Stimulated activated CD4-positive, alpha-beta T cell treated with anti-CD3 and anti-CD28 coated beads, Interleukin-2, amount 100 ng/mL, for 48 hours (primary cell): Measurements from ENCODE around the gene SLC35F3.

ENCODE experiments used
- DNase-seq, 2 donors: peaks; one replicate each; pipeline ENCODE4 v3.0.0-alpha.2; 2020

SLC35F3 gene

GRCh38 chr1:234062166-234062565, 157.7 kb downstream of the SLC35F3 start:
- no peak for DNase-seq

GRCh38 chr1:234065794-234066447, 161.4 kb downstream of the SLC35F3 start:
- DNase-seq, result peak; percentile 68 to 75

GRCh38 chr1:234067581-234068337, 163.3 kb downstream of the SLC35F3 start:
- no peak for DNase-seq

- no peak for DNase-seq
Observed at GRCh38 chr1:234069760-234070159, 165.3 kb downstream of the SLC35F3 start.

DNA sequence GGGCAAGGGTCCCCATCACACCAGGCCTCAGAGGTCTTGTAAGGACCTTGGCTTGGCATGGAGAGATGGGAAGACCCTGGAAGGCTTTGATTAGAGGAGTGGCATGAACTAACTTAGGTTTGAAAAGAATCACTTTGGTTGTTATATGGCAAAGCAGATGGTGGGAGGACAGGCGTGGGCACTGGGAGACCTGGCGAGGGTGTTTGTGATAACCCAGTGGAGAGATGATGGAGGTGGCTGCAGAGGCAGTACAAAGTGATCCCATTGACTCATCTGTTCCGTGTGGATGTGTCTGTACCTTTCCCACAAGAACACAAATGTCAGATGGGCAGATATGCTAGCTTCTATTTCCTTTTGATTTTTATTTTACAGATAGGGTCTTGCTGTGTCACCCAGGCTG, 168.3 kb downstream of the SLC35F3 start:
- no peak for DNase-seq

GRCh38 chr1:234078143-234078542, 173.7 kb downstream of the SLC35F3 start:
- DNase-seq, result no peak

DNA sequence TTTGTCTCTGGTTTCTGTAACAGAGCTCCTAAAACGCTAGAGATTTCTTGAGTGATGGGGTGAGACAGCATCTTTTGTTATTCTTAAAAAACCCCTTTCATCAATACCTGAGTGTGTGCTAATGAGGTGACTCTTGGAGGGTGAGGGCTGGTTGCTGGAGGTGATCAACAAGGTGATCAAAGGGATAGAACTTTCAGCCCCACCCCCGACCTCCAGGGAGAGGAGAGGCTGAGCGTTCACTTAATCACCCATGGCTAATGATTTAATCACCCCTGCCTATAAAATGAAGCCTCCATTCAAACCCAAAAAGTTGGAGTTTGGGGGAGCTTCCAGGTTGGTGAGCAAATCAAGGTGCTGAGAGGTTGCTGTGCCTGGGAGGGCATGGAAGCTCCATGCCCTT, 175.4 kb downstream of the SLC35F3 start:
- DNase-seq, result no peak

GRCh38 chr1:234083460-234083859, 179.0 kb downstream of the SLC35F3 start:
- no peak for DNase-seq

GRCh38 chr1:234089396-234089795, 184.9 kb downstream of the SLC35F3 start:
- no peak for DNase-seq

GRCh38 chr1:234090212-234091064, 186.0 kb downstream of the SLC35F3 start:
- DNase-seq, result no peak

GRCh38 chr1:234091065-234091401, 186.6 kb downstream of the SLC35F3 start:
- no peak for DNase-seq

DNA sequence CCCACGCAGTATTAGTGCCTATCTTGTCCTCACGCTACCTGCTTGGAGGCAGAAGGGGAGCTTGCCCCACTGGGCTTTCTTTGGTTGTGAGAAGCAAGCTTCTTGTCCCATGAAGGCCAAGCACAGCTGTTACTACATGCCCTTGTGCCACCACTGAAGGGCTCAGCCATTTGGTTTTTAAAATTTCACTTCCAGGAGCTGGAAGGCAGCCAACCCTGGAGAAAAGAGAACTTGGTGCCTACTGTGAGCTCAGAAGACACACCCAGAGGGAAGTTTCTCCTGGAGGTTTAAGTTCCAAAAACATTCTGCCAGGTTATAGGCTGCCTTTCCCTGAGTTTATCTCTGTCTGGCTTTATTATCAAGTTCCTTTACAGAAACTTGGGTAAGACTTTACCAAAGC, 187.4 kb downstream of the SLC35F3 start:
- DNase-seq, result no peak

DNA sequence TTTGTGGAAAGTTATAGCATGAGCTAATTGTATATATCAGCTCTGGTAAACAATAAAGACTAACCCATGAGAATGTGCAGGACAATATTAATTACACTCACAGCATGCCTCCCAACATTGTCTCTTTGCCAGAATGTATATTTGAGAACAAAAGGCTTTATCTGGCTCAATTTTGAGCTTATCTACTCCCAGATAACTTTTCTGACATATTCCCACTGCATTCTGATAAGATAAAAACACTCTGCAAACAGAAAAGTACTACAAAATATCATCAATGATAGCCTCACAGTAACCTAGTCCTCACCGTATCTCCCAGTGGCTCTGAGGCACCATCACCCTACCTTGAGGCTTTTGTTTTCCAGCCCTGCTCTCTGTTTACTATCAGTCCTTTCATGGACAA, 188.6 kb downstream of the SLC35F3 start:
- DNase-seq, result no peak

DNA sequence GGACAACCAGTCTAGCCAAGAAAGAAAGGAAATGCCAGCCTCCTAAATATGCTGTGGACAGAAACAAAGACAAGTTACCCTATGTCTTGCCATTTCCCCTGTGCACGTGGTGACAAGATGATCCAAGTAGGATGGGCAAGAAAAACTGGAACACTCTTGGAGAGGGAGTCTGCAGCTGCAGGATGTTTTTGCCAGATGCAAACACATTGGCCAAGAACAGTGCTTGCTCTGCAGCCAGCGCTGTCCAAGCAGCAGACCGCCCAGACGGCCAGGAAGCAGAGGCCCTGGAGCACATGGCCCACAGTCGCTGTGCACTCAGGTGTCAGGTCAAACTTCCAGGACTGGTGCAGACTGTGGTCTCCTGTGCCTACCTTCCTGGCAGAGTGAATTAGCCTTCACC, 189.3 kb downstream of the SLC35F3 start:
- no peak for DNase-seq

- no peak for DNase-seq
Observed at GRCh38 chr1:234094172-234094571, 189.7 kb downstream of the SLC35F3 start.

DNA sequence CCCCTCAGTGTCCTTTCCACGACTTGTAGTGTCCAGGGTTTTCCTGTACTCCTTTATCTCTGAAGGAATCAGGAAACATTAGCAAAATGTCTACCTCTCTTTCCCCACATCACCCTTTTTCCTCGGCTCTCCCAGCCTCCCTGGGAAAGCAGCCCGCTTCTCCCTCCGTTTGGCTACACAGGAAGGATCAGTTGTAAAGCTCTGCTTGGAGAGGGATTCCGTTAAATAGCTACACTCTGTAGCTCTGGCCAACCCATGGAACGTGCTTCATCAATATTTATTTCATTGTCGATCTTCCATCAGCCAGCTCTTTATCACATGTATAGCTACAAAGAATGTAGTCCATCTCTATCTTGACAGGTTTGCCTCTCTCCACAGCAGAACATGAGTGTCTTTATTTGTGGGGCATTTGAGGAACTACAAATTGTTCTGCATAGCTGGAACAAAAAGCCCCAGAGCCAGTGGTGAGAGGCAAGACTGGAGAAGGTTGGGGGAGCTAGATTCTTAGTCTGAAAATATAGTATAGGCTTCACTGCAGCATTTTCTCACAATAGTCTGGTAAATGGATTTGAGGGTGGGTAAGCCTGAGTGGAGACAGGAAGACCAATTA, 191.8 kb downstream of the SLC35F3 start:
- DNase-seq, result no peak

DNA sequence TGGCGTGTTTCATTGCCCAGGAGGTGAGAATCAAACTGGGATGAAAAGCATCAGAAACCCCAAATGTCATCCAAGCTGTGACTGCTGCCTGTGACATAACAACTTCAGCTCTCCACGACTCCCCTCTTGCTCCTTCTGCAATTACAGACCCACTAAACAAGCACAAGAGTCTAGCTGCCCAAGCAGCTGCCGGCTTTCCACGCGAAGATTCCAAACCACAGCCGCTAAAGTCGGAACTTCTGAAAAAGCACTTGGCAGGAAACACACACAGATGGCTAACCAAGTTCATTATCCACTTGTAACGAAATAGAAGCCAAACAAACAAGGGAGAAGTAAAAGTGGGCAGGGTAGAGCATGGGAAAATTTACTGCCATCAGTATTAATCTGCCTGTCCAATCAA, 198.1 kb downstream of the SLC35F3 start:
- no peak for DNase-seq

- DNase-seq, result no peak
Observed at GRCh38 chr1:234103198-234103597, 198.7 kb downstream of the SLC35F3 start.

DNA sequence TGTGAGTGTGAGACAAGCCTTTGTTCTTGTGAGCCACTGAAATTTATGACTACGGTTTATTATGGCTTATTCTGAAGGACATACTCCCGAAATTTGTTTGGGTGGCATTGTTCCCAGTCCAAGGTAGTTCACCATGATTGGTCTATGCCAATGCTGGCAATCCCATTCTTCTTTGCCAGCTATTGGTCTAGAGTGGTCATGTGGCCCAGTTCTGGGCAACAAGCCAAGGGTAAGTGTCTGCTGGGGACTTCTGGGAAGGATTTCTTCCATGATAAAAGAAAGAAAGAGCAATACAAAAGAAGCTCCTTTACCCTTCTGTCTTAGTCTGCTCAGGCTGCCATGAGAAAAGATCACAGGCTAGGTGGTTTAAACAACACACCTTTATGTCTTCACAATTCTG, 201.6 kb downstream of the SLC35F3 start:
- DNase-seq, result no peak

- DNase-seq, result no peak
Observed at GRCh38 chr1:234107416-234108021, 203.0 kb downstream of the SLC35F3 start.

GRCh38 chr1:234108921-234109320, 204.4 kb downstream of the SLC35F3 start:
- DNase-seq, result no peak

DNA sequence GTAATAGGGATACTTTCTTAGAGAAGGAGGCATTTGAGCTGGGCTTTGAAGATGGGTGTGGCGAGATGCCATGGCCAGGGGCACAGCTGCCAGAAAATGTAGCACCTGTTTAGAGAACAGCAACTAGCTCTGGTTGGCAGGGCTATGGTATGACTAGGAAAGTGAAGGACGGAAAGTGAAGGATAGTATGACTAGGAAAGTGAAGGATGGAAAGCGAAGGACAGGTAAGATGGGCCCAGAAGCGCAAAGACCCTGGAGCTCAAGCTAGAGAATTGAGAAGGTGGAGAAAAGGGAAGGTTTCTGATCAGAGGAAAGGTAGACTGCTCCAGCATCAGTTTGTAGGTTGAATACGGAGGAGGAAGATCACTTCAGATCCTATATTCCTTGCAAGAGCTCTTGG, 205.4 kb downstream of the SLC35F3 start:
- no peak for DNase-seq
